GM12874 (cell line): Measurements from ENCODE around the gene RSPH6A.

Experiments used
- CTCF ChIP-seq: IDR thresholded peaks from 2 replicates; pipeline ENCODE4 v1.5.1; 2011; ENCODE audit warnings: low read depth, mild to moderate bottlenecking, control low read depth, low read length, moderate library complexity; ENCODE audit not compliant: insufficient read depth

Gene RSPH6A

GRCh38 chr19:45768984-45769782 is 45.9 kb downstream of the RSPH6A start, which contains the start of gene SIX5:
Gene SIX5 (minus strand): TSS chr19:45769252. CDS start chr19:45768844, 408 bp downstream.
- no peak for TF ChIP-seq CTCF

DNA sequence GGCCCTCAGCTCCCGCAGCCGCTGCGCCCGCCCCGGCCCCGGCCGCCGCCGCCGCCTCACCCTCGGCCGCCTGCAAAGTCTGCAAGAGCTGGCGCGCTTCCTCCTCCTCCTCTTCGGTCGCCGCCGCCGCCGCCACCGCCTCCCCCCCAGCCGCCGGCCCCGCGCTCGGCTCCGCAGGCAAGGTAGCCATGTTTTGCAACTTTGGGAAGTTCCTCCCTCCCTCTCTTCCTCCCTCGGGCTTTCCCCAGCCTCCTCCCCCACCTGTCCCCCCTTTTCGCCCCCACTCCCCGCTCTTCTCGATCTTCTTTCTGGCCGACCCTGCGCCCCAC is 46.5 kb downstream of the RSPH6A start:
- TF ChIP-seq CTCF = no peak

DNA sequence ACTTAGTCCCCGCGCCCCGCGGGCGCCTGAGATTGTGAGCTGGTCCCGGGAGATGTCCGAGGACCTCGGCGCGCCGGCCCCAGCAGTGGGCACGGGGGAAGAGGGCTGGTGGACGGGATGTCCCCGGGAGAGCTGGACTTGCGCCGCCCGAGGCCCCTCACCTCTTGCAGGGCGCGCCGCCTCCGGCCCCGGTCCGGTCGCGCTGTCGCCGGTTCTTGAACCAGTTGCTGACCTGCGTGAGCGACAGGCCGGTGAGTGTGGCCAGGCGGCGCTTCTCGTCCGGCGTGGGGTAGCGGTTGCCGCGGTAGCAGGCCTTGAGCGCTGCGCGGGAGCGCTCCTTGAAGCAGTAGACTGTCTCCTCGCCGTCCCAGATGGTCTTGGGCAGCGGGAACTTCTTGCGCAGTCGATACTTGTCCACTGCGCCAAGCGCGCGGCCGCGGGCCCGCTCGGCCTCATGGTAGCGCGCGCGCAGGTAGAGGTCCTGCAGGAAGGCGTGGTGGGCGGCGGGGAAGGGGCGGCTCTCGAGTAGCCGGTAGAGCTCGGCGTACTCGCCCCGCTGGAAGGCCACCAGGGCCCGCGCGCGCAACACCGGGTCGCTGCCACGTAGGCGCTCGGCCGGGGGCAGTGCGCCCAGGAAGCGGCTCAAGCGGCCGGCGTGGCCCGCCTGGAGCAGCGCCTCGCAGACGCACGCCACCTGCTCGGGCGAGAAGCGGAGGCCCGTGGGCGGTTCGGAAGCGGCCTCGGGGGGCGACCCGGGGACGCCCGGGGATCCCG is 47.0 kb downstream of the RSPH6A start:
- no peak for TF ChIP-seq CTCF

GRCh38 chr19:45767410-45767880 is 47.7 kb downstream of the RSPH6A start:
- no peak for TF ChIP-seq CTCF

DNA sequence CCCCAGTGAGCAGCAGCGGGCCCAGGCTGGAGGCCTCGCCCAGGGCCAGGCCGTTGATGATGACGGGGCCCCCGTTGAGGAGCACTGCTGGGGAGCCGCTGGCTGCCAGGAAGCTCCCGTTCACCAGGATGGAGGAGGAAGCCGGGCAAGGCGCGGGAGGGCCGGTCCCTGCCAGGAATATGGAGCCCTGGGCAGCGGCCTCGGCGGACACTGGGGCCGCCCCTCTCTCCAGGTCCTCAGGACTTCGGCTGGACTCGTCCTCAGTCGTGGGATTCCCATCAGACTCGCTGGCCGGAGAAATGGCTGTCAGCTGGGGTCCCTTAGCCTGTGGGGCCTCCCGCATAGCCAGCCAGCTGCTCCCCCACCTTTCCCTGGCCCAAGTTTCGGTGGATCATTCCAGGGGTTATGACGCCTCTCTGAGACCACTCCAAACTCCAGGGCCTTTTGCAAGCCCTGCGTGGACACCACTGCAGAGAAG is 48.2 kb downstream of the RSPH6A start:
- no peak for TF ChIP-seq CTCF

DNA sequence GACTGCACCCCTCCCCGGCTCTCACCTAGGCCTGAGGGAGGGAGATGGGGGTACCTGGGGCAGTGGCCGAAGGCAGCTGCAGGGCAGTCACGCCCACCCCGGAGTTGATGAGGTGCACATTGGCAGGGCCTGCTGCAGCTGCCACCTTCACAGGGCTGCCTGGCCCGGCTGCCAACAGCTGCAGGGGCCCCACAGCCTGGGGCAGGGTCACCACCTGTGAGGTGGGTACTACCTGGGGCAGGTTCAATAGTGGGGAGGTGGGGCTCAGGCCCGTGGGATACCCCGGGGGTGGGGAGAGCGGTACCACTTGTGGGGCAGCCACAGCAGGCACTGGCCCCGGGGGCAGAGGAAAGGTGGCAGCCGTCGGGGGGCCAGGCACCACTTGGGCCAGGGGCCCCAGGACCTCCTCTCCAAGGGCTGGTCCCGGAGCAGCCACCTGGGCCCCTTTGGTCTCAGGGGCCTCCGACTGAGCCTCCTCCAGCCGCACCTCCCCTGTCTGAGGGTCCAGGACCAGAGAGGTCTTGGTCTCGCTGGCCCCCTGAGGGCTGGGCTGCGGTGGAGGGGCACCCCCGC is 48.7 kb downstream of the RSPH6A start:
- no peak for TF ChIP-seq CTCF

GRCh38 chr19:45765702-45766295 is 49.3 kb downstream of the RSPH6A start:
- no peak for TF ChIP-seq CTCF
